22Rv1 (cell line): ENCODE data around the gene GAK.

Source experiments
- H3K27ac ChIP-seq: fragments of 450-650 bp; 2 replicates; pipeline ENCODE4 v1.5.1; 2017
- ZFX ChIP-seq: fragments of 450-650 bp; IDR thresholded peaks from 2 replicates; pipeline ENCODE4 v1.6.1; 2017; ENCODE audit warnings: antibody characterized with exemption, borderline replicate concordance
- TF ChIP-seq, protein P1 (sequence below): fragments of 450-650 bp; IDR thresholded peaks from 2 replicates; pipeline ENCODE4 v1.5.1; 2017; ENCODE audit warnings: mild to moderate bottlenecking

The GAK gene

DNA sequence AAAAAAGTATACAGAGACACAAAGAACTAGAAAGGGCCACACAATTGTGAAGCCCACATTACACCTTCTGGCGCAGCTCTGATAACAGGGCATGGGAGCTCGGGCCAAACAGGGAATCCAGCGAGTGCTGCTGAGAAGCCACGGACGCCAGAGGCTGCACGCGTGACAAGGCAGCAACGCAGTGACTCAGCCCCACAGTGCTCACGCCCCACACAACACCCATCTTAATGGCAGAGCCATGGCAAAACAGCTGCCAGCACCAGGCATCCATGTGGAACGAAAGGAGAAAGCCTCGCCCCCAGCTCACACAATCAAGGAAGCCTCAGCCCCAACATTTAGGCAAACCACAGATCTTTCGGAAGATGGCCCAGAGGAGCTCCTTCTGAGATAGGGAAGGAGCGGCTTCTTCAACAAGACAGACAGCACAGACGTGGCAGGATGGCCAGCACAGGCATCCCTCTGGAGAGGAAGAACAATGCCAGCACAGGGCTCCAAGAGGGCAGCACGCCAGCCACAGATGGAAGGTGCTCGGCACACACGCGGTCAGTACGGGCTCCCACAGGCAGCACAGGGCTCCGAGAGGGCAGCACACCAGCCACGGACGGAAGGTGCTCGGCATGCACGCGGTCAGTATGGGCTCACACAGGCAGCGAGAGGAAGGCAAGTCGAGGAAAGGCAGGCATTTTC lies 33.1 kb downstream of the GAK start:
- H3K27ac ChIP-seq, result no peak overlapping the region
- TF ChIP-seq ZFX, result no peak
- TF ChIP-seq, protein P1, sequence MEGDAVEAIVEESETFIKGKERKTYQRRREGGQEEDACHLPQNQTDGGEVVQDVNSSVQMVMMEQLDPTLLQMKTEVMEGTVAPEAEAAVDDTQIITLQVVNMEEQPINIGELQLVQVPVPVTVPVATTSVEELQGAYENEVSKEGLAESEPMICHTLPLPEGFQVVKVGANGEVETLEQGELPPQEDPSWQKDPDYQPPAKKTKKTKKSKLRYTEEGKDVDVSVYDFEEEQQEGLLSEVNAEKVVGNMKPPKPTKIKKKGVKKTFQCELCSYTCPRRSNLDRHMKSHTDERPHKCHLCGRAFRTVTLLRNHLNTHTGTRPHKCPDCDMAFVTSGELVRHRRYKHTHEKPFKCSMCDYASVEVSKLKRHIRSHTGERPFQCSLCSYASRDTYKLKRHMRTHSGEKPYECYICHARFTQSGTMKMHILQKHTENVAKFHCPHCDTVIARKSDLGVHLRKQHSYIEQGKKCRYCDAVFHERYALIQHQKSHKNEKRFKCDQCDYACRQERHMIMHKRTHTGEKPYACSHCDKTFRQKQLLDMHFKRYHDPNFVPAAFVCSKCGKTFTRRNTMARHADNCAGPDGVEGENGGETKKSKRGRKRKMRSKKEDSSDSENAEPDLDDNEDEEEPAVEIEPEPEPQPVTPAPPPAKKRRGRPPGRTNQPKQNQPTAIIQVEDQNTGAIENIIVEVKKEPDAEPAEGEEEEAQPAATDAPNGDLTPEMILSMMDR, result no peak

DNA sequence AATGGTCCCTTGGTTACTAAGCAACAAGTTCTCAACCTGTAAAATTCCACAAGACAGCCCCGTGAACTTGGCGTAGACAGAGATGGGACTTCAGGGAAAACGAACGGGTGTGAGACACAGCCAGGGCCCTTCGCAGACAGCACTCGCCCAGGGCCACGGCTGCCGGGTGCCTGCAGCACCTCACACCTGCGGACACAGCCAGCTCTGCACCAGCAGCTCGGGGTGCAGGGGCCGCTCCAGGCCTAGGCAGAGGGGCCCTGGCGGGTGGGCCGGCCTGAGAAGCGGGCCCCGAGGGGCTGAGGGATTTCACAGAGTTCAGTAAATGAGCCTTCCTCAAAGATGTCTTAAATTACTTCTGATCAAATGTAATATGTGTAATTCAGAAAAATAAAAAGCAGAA lies 34.0 kb downstream of the GAK start:
- H3K27ac ChIP-seq, result no peak overlapping the region
- TF ChIP-seq ZFX, result no peak
- TF ChIP-seq, protein P1, result no peak

DNA sequence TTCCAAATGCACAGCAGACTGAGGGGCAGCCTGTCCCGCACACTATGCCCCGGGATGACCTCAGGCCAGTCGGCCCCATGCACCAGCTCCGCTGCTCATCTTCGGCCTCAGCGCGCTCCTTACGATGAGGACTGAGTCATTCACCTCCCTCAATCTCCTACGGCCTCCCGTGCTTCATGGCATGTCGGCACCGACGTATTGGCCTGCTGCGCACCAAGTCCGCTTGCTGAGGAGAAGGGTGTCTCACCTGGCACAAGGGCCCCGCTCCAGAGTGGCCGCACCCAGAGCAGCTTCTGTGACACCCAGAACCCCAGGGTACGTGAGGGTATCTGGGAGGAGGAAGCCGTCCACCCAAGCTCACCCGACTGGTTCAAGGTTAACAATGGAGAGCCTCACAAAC lies 35.5 kb downstream of the GAK start:
- TF ChIP-seq, protein P1, result no peak
- no peak for TF ChIP-seq ZFX
- H3K27ac ChIP-seq, result no peak overlapping the region

DNA sequence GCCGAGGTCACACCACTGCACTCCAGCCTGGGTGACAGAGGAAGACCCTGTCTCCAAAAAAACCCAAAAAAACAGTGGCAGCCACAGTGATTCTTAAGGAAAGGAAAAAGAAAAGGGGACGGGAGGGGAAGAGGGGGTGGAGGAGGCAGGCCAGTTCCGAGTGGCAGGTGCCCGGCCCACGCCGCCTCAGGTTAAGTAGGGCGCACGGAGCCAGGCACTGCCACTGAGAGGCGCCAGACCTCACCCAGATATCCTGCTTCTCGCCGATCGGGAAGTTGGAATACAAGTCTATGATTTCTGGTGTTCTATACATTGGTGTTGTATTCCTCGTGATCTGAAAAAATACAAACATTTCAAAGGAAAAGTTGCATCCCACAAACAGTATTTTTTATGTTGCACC lies 35.9 kb downstream of the GAK start:
- H3K27ac ChIP-seq, result no peak overlapping the region
- TF ChIP-seq ZFX, result no peak
- TF ChIP-seq, protein P1, result no peak

DNA sequence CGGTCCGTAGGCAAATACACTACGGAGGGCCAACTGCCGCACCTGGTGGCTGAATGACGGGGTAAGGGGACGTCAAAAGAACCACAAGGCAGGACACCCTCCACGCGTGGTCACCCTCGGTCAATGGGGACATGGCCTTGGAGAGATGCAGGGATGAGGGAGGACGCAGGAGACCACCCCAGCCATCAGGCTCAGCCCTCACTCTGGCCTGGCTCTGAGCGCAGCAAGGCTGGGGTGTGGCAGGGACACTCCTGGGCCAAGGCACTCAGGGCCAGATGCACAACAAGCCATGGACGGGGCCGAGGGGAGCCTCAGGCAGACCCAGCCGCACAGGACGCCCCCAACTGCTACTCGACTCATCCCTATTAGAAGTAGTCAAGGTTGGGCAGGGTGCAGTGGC lies 36.5 kb downstream of the GAK start:
- TF ChIP-seq, protein P1, result no peak
- no peak overlapping the region for H3K27ac ChIP-seq

DNA sequence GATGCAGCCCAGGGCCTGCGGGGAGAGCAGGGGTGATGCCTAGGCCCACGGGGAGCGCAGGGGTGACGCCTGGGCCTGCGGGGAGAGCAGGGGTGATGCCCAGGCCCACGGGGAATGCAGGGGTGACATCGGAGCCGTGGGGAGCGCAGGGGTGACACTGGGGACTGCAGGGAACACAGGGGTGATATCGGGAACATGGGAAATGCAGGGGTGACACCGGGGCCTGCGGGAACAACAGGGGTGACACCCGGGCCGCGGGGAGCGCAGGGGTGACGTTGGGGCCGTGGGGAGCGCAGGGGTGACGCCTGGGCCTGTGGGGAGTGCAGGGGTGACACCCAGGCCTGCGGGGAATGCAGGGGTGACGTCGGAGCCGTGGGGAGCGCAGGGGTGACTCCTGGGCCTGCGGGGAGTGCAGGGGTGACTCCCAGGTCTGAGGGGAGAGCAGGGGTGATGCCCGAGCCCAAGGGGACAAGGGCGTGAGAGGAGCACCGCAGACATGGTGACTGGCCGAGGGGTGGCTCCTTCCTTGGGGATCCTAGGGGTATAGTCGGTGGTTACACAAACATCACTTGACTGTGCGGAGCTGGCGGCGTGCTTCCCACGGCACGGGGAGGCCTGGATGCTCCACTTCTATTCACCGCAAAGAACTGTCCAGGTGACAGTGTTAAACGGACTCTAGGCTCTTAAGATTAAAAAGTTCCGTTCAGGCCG lies 38.0 kb downstream of the GAK start:
- TF ChIP-seq ZFX, result no peak
- TF ChIP-seq, protein P1, result no peak
- H3K27ac ChIP-seq, result no peak overlapping the region

DNA sequence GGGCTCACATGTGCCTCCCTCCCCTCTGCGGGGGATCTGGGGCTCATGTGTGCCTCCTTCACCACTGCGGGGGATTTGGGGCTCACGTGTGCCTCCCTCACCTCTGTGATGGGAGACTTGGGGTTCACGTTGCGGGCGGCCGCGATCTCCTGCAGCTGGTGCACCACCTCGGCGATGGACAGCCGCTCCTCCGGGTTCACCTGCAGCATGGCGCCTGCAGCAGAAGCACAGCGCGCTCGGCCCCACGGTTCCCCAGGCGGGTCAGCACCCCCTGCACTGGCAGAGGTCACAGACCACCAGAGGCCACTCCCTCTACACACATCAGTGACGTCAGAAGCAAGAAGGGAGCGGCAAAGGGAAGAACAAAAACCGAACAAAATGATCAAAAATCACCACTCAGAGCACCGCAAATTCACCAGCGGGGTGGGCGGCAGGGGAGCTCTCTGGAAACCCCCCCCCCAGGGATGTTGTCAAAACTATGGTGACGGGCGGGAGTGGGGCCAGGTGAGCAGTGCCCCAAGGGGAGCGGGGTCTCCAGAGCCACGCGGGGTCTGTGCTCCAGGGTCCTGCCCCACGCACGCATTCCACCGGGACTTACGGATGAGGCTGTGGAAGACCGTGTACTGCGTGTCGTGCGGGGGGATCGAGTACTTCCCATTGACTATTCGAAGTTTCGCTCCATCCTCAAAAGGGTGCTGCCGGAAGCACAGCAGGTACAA lies 38.7 kb downstream of the GAK start:
- TF ChIP-seq, protein P1, result no peak
- TF ChIP-seq ZFX, result no peak
- no peak overlapping the region for H3K27ac ChIP-seq
